SIG-M5 treated with dmso at 0.1 percent for 504 hours (cell line): ENCODE results near the gene SLC22A13.
"Not testable (repeated sequence)": the region's sequence is repeated elsewhere in the genome, so short reads cannot be mapped to it uniquely, and the experiment has no call there.

Experiments
- DNase-seq: peaks from one replicate; lab custom pipeline; 2025; ENCODE audit not compliant: unreplicated experiment; lab: John Stamatoyannopoulos, UW

The SLC22A13 gene, protein sequence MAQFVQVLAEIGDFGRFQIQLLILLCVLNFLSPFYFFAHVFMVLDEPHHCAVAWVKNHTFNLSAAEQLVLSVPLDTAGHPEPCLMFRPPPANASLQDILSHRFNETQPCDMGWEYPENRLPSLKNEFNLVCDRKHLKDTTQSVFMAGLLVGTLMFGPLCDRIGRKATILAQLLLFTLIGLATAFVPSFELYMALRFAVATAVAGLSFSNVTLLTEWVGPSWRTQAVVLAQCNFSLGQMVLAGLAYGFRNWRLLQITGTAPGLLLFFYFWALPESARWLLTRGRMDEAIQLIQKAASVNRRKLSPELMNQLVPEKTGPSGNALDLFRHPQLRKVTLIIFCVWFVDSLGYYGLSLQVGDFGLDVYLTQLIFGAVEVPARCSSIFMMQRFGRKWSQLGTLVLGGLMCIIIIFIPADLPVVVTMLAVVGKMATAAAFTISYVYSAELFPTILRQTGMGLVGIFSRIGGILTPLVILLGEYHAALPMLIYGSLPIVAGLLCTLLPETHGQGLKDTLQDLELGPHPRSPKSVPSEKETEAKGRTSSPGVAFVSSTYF

DNA sequence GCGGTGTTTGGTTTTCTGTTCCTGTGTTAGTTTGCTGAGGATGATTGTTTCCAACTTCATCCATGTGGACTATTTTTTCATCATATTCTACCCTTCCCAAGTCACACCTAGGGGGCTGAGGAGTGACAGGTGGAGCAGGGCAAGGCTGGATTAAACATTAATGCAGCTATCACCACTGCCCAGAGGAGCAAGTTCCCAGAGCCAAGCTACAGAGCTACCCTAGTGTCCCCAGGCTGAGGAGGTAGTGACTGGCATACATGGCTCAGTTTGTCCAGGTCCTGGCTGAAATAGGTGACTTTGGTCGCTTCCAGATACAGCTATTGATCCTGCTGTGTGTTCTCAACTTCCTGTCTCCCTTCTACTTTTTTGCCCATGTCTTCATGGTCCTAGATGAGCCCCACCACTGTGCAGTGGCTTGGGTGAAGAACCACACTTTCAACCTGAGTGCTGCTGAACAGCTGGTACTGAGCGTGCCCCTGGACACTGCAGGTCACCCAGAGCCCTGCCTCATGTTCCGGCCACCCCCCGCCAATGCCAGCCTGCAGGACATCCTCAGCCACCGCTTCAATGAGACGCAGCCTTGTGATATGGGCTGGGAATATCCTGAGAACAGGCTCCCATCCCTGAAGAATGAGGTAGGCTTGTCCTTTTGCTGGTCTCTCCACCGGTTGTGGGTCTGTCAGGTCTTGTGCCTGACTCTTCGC, at the start of gene SLC22A13:
TSS of gene SLC22A13 (plus strand) at position 209 of the 704 bp plus-strand sequence. CDS start at position 258, 49 bp downstream.
- DNase-seq = no peak

GRCh38 chr3:38219609-38220197, 45.9 kb upstream of the SLC22A13 start:
- DNase-seq = no peak

DNA sequence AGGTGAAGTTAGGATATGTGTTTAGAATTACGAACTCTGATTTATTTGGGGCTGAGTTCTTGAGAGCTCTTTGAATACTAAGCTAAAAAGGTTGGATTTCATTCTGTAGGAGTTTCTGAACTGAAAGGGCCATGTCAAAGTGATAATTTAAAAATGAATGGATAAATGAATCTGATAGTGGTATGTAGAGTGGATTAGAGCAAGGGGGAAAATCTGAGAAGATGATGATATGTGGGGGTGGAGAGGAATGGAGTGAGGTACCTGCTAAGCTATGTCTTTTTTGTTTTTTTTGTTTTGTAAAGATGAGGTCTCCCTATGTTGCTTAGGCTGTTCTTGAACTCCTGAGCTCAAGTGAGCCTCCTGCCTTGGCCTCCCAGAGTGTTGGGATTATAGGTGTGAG, 44.6 kb upstream of the SLC22A13 start:
- DNase-seq = no peak

DNA sequence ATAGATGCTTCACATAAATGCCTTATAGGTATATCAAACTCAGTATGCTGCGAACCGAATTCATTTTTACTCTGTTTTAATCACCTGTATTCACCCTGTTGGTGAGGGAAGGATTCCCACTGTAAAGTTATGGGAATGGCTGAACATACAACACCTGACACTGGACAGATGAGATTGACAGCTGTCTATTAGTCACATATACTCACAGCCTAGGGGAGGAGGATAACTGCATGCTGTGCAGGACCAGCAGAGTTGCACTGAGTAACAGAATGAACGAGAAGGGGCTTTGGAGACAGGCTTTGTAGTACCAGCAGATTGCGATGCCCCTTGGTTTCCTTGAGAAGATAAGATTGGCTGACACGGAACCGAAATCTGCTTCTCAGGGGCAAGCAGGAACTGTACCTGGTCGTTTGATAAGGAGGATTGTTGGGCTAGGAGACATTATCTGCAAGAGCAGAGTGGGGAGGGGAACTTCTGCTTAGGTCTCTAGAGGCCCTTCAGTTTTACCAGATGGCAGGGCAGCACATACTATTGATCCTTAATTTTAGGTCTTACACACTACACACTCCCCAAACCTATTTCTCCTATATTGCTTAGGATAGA, 43.5 kb upstream of the SLC22A13 start:
- DNase-seq = no peak

DNA sequence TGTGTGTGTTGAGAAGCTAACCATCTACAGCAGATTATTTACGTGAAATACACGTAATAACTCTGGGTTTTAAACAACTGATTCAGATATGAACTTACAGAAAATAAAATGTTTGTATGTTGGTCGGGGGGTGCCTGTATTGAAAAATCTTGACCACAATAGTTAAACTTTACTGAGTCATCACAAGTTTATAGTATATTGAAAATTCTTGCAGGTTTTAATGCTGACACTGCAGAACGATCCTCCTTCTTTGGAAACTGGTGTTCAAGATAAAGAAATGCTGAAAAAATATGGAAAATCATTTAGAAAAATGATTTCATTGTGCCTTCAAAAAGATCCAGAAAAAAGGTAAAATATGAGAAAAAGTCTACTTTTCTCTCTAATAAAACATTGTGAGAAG, 41.3 kb upstream of the SLC22A13 start:
- no peak for DNase-seq

- DNase-seq = no peak
Measured at GRCh38 chr3:38226273-38226672, 39.3 kb upstream of the SLC22A13 start.

DNA sequence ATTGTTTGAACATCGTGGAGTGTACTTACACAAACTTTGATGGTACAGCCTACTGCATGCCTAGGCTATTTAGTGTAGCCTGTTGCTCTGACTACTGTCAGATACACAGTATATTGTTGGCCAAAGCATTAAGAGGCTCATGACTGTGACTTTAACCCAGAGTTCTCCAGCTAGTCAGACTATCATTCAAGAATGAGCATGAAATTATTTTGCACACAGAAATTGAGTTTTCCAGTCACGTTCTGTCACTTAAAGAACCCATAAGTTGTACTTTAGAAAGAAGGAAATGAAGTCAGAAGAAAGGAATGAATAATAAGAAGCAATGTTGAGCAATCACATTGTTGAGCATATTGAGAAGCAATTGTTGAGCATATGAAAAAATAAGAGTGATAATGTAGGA, 37.6 kb upstream of the SLC22A13 start:
- DNase-seq = peak; percentile 28

GRCh38 chr3:38229036-38229435, 36.6 kb upstream of the SLC22A13 start:
- peak; percentile 27 for DNase-seq

GRCh38 chr3:38232701-38233100, 32.9 kb upstream of the SLC22A13 start:
- no peak for DNase-seq

DNA sequence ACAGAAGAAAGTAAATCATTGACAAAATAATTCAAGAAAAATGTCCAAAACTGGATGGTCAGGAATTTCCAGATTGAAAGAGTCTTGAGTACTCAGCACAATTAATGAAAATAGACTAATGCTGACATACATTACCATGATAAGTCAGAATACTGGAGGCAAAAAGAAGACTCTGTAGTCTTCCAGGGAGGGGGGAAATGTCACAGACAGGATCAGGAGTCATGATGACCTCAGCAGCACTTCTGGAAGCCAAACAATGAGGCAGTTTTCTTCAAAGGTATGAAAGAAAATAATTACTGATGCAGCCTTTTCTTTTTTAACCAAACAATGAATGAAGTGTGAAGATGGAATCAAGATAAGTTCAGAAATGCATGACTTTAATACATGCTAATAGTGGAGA, 30.1 kb upstream of the SLC22A13 start:
- DNase-seq = no peak

- no peak for DNase-seq
Measured at GRCh38 chr3:38238416-38239008, 27.1 kb upstream of the SLC22A13 start.

DNA sequence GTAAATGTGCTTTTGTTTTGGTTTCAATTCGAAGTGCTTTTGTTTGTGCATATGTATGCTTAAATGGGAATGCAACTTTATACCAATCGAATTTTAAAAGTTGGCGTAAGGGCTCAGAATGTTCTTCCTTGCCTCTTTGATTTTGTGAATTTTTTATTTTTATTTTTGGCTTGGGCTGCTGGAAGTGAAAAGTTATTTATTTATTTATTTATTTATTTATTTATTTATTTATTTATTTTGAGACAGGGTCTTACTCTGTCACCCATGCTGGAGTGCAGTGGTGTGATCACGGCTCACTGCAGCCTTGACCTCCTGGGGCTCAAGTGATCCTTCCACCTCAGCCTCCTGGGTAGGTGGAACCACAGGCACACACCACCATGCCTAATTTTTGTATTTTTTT, 22.8 kb upstream of the SLC22A13 start:
- DNase-seq = not testable (repeated sequence)

DNA sequence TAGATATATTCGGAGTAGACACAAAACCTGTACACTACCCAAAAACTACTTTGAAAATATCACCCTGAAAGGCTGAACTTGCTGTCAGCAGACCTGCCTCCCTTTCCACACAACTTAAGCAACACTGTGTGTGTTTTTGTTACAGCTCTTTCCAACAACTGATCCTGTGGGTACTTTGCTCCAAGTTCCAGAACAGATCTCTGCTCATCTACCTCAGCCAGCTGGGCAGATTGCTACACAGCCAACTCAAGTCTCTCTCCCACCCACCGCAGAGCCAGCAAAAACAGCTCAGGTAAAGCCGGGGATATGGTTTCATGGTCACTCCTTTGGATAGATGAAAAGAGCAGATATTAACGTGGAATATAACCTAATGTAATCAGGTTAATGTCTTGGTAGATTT, 19.7 kb upstream of the SLC22A13 start:
- no peak for DNase-seq

DNA sequence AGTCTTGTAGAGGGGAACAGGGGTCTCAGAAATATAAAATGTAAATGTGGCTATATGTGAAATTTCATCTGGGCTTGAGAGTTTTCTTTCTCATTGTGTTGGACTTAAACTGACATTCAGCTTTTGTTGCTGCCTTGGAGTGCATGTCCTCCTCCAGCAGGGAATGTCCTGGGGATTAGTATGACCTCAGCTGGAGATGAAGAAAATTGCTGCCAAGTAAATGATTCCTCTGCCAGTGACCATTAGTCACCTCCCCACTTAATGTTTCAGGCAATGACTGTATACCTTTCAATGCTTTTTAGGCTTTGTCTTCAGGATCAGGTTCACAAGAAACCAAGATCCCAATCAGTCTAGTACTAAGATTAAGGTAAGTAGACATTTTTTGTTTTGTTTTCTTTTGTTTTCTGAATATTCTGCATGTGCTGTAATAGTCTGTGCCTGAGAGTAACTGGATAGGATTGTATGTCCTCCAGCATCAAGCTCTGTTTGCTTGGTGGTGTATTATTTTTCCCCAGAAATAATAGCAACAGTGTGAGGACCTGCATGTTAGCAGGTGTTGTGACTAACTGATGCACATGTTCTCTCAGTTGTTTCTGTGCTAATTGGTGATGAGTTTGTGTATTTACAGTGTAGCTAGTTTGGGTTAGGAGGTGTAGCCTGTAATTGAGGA, 18.1 kb upstream of the SLC22A13 start:
- DNase-seq = no peak

DNA sequence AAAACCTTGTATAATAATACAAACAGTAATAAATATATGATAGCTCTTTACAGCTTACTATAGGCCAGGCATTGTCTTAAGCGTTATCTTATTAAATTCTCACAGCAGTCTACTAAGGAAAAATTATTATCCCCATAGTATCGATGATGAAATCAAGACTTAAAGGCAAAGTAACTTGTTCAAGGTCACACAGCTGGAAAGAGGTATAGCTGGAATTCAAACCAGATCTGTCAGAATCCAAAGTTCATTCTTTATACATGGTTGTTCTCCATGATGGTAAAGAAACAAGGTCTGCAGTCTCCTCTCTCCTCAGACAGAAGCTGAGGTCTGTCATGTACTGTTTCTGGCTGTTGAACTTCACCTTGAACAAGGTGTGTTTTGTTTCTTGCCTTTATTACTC, 15.4 kb upstream of the SLC22A13 start:
- no peak for DNase-seq

GRCh38 chr3:38251197-38251596, 14.4 kb upstream of the SLC22A13 start:
- DNase-seq = no peak

GRCh38 chr3:38253704-38254103, 11.9 kb upstream of the SLC22A13 start:
- no peak for DNase-seq

GRCh38 chr3:38254872-38255271, 10.7 kb upstream of the SLC22A13 start:
- DNase-seq = no peak

DNA sequence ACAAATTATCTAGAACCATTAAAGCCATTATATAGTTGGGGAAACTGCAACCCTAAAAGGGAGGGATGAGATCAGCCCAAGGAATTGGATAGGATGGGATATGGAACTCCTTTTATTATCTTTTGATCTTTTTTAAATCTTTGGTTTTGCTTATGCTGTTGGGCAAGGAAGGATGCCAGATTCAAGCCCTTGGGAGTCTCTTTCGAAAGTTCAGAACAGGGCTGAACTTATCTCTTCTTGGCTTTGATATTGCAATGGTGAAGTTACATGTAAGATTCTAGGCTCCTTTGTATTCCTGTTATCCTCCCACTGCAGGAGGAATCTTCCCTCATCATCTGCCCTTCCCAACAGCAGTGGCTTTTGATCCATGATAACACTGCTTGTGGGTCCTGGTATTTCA, 10.0 kb upstream of the SLC22A13 start:
- DNase-seq = no peak

DNA sequence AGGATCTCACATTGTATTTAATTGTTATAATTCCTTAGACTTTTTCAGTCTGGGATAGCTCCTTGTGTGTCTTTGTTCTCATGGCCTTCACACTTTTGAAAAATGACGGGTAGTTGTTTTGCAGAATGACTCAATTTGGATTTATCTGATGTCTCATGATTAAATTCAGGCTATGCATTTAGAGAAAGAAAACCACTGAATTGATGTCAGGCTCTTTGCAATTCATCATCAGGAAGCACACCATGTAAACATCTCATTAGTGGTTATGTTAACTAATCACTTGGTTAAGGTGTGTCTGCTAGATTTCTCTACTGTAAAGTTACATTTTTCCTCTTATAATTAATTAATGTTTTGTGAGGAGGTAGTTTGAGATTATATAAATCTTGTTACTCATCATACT, 8.0 kb upstream of the SLC22A13 start:
- DNase-seq = no peak
